Neural cell (in vitro differentiated cells): ENCODE measurements around the gene CACNA1B. TPM values are rescaled to one million over a fixed set of nuclear protein-coding genes. Genes with fewer than 3 reads are reported as not detected.

Experiments used
- H2AFZ ChIP-seq: fragments of 200-600, 300-800 bp; sonication (generic), shearing (Covaris generic); 2 replicates; pipeline ENCODE4 v1.6.0; 2014; ENCODE audit warnings: low read depth, mild to moderate bottlenecking, antibody characterized with exemption, low read length, moderate library complexity
- H3F3A ChIP-seq: fragments of 200-600 bp; shearing (Covaris generic); 2 replicates; pipeline ENCODE4 v1.6.1; 2016; ENCODE audit warnings: mild to moderate bottlenecking, moderate library complexity, mixed read lengths, antibody characterized with exemption, low read length; ENCODE audit not compliant: insufficient read depth, poor library complexity, severe bottlenecking
- H3K27ac ChIP-seq: fragments of 200-600, 300-800 bp; sonication (generic), shearing (Covaris generic); 2 replicates; pipeline ENCODE4 v1.5.1; 2014; ENCODE audit warnings: mild to moderate bottlenecking, low read length, moderate library complexity
- H3K27me3 ChIP-seq: fragments of 300-800, 200-600 bp; sonication (generic), shearing (Covaris generic); 2 replicates; pipeline ENCODE4 v1.6.0; 2014; ENCODE audit warnings: mild to moderate bottlenecking, low read depth, low read length, moderate library complexity; ENCODE audit not compliant: insufficient read depth
- H3K36me3 ChIP-seq: fragments of 300-800, 200-600 bp; sonication (generic), shearing (Covaris generic); 2 replicates; pipeline ENCODE4 v1.5.1; 2014; ENCODE audit warnings: mild to moderate bottlenecking, antibody characterized with exemption, low read length, moderate library complexity; ENCODE audit not compliant: insufficient read depth
- H3K4me2 ChIP-seq: fragments of 300-800, 200-600 bp; sonication (generic), shearing (Covaris generic); 2 replicates; pipeline ENCODE4 v1.6.0; 2014; ENCODE audit warnings: mild to moderate bottlenecking, low read length
- H3K4me3 ChIP-seq: fragments of 300-800, 200-600 bp; sonication (generic), shearing (Covaris generic); 2 replicates; pipeline ENCODE4 v1.5.1; 2014; ENCODE audit warnings: mild to moderate bottlenecking, low read length, moderate library complexity
- H3K79me2 ChIP-seq: fragments of 200-600 bp; shearing (Covaris generic); replicated peaks from 2 replicates; pipeline ENCODE4 v1.6.0; 2014; ENCODE audit warnings: mild to moderate bottlenecking, low read length, moderate library complexity; ENCODE audit not compliant: insufficient read depth
- H3K9ac ChIP-seq: fragments of 300-800, 200-600 bp; sonication (generic), shearing (Covaris generic); 2 replicates; pipeline ENCODE4 v1.6.1; 2016; ENCODE audit warnings: mild to moderate bottlenecking, low read length, mixed read lengths
- H3K9me2 ChIP-seq: fragments of 200-600 bp; shearing (Covaris generic); 2 replicates; pipeline ENCODE4 v1.6.1; 2016; ENCODE audit warnings: mild to moderate bottlenecking, low read length, mixed read lengths; ENCODE audit not compliant: insufficient read depth
- H3K9me3 ChIP-seq: fragments of 200-600, 300-800 bp; sonication (generic), shearing (Covaris generic); 2 replicates; pipeline ENCODE4 v1.6.1; 2016; ENCODE audit warnings: mild to moderate bottlenecking, mixed run types, low read length, moderate library complexity, mixed read lengths
- H4K20me1 ChIP-seq: fragments of 200-600 bp; shearing (Covaris generic); 2 replicates; pipeline ENCODE4 v1.6.1; 2016; ENCODE audit warnings: mild to moderate bottlenecking, mixed run types; ENCODE audit not compliant: insufficient read depth
- EP300 ChIP-seq: fragments of 450-650 bp; conservative IDR thresholded peaks from 2 replicates; pipeline ENCODE4 v1.6.1; 2014; ENCODE audit warnings: antibody characterized with exemption, mild to moderate bottlenecking, moderate library complexity; ENCODE audit not compliant: poor library complexity, severe bottlenecking
- EZH2 ChIP-seq: fragments of 200-600, 300-800 bp; shearing (Covaris generic), sonication (generic); IDR thresholded peaks from 2 replicates; pipeline ENCODE4 v1.6.1; 2014; ENCODE audit warnings: antibody characterized with exemption, low read length, borderline replicate concordance, mild to moderate bottlenecking; ENCODE audit not compliant: insufficient read depth, poor library complexity, severe bottlenecking
- MXI1 ChIP-seq: fragments of 450-650 bp; conservative IDR thresholded peaks from 2 replicates; pipeline ENCODE4 v1.6.1; 2014; ENCODE audit warnings: antibody characterized with exemption, mild to moderate bottlenecking; ENCODE audit not compliant: poor library complexity, severe bottlenecking
- POLR2AphosphoS5 ChIP-seq: IDR thresholded peaks from 2 replicates; pipeline ENCODE4 v1.6.1; 2012
- RAD21 ChIP-seq: fragments of 450-650 bp; conservative IDR thresholded peaks from 2 replicates; pipeline ENCODE4 v1.6.1; 2014; ENCODE audit warnings: antibody characterized with exemption, mild to moderate bottlenecking, moderate library complexity
- SMC3 ChIP-seq: fragments of 450-650 bp; conservative IDR thresholded peaks from 2 replicates; pipeline ENCODE4 v1.6.1; 2014; ENCODE audit warnings: antibody characterized with exemption, mild to moderate bottlenecking, moderate library complexity; ENCODE audit not compliant: poor library complexity
- TAF1 ChIP-seq: IDR thresholded peaks from 2 replicates; pipeline ENCODE4 v1.6.1; 2012; ENCODE audit warnings: low read depth
- polyA plus RNA-seq: library from polyadenylated mRNA; depleted of rRNA; stranded (reverse); fragments of >200 nt; gene quantifications from 2 replicates; pipeline ENCODE4 v1.2.3, GENCODE V29; 2014
- TF ChIP-seq, protein P1 (sequence below): fragments of 450-650 bp; IDR thresholded peaks from 2 replicates; pipeline ENCODE4 v1.5.1; 2014; ENCODE audit warnings: antibody characterized with exemption, mild to moderate bottlenecking, moderate library complexity; ENCODE audit not compliant: poor library complexity, severe bottlenecking
- TF ChIP-seq, protein P2 (sequence below): IDR thresholded peaks from 2 replicates; pipeline ENCODE4 v1.6.1; 2012; ENCODE audit warnings: borderline replicate concordance

The CACNA1B gene
- polyA plus RNA-seq, 1 donor from 2014 or later, result 5.8 TPM

DNA sequence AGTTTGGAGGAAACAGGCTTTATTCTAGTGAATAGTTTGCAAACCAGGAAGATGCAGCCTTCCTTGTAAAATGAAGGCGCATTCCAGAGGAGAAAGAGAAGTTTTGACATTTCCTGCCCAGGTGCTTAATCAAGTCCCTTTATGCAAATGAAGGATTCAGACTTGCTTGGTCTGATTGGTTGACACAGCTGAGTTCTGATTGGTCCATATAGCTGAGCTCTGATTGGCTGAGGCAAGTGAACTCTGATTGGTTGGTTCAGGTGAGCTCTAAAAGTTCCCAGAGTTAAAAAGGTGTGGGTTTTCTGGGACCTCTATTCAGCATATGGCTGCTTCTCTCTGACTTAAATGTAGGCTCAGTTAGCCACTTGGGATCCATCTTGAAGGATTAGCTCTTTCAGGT is 151.0 kb downstream of the CACNA1B start:
- TF ChIP-seq, protein P1, sequence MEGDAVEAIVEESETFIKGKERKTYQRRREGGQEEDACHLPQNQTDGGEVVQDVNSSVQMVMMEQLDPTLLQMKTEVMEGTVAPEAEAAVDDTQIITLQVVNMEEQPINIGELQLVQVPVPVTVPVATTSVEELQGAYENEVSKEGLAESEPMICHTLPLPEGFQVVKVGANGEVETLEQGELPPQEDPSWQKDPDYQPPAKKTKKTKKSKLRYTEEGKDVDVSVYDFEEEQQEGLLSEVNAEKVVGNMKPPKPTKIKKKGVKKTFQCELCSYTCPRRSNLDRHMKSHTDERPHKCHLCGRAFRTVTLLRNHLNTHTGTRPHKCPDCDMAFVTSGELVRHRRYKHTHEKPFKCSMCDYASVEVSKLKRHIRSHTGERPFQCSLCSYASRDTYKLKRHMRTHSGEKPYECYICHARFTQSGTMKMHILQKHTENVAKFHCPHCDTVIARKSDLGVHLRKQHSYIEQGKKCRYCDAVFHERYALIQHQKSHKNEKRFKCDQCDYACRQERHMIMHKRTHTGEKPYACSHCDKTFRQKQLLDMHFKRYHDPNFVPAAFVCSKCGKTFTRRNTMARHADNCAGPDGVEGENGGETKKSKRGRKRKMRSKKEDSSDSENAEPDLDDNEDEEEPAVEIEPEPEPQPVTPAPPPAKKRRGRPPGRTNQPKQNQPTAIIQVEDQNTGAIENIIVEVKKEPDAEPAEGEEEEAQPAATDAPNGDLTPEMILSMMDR, result no peak
- no peak for TF ChIP-seq POLR2AphosphoS5
- no peak for TF ChIP-seq TAF1
- TF ChIP-seq SMC3, result no peak
- TF ChIP-seq, protein P2, sequence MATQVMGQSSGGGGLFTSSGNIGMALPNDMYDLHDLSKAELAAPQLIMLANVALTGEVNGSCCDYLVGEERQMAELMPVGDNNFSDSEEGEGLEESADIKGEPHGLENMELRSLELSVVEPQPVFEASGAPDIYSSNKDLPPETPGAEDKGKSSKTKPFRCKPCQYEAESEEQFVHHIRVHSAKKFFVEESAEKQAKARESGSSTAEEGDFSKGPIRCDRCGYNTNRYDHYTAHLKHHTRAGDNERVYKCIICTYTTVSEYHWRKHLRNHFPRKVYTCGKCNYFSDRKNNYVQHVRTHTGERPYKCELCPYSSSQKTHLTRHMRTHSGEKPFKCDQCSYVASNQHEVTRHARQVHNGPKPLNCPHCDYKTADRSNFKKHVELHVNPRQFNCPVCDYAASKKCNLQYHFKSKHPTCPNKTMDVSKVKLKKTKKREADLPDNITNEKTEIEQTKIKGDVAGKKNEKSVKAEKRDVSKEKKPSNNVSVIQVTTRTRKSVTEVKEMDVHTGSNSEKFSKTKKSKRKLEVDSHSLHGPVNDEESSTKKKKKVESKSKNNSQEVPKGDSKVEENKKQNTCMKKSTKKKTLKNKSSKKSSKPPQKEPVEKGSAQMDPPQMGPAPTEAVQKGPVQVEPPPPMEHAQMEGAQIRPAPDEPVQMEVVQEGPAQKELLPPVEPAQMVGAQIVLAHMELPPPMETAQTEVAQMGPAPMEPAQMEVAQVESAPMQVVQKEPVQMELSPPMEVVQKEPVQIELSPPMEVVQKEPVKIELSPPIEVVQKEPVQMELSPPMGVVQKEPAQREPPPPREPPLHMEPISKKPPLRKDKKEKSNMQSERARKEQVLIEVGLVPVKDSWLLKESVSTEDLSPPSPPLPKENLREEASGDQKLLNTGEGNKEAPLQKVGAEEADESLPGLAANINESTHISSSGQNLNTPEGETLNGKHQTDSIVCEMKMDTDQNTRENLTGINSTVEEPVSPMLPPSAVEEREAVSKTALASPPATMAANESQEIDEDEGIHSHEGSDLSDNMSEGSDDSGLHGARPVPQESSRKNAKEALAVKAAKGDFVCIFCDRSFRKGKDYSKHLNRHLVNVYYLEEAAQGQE, result no peak
- TF ChIP-seq EP300, result no peak
- no peak for TF ChIP-seq RAD21
- no peak for TF ChIP-seq MXI1
- TF ChIP-seq EZH2, result no peak
- H2AFZ ChIP-seq, result no peak overlapping the region
- no peaks in the 10 kb centered on the region for H3F3A ChIP-seq
- H3K4me3 ChIP-seq, result no peak overlapping the region
- H3K9me3 ChIP-seq, result no peaks in the 10 kb centered on the region
- peaks cover 9% of the 10 kb centered on the region for H3K27me3 ChIP-seq
- H3K4me2 ChIP-seq, result no peak overlapping the region
- no peaks in the 10 kb centered on the region for H4K20me1 ChIP-seq
- no peak overlapping the region for H3K9ac ChIP-seq
- no peaks in the 10 kb centered on the region for H3K36me3 ChIP-seq
- H3K9me2 ChIP-seq, result no peaks in the 10 kb centered on the region
- no peak overlapping the region for H3K27ac ChIP-seq
- no peaks in the 10 kb centered on the region for H3K79me2 ChIP-seq

DNA sequence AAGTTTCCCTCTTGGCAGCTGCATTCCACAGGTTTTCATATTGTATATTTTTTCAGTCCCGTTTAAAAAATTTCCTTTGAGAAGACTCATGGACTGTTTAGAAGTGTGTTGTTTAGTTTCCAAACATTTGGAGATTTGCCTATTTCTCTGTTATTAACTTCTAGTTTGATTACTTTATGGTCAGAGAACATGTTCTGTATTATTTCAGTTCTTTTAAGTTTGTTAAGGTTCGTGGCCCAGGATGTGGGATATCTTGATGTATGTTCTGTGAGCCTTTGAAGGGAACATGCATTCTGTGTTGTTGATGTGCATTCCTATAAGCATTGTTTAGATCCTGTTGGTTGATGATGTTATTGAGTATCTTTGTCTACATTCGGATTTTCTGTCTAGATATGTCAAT is 153.6 kb downstream of the CACNA1B start:
- no peak overlapping the region for H3K4me3 ChIP-seq
- no peaks in the 10 kb centered on the region for H3K27me3 ChIP-seq
- no peak overlapping the region for H3K9ac ChIP-seq
- no peak for TF ChIP-seq SMC3
- H2AFZ ChIP-seq, result no peak overlapping the region
- no peaks in the 10 kb centered on the region for H3F3A ChIP-seq
- H3K36me3 ChIP-seq, result no peaks in the 10 kb centered on the region
- H3K4me2 ChIP-seq, result no peak overlapping the region
- no peaks in the 10 kb centered on the region for H4K20me1 ChIP-seq
- no peak overlapping the region for H3K27ac ChIP-seq
- H3K9me3 ChIP-seq, result no peaks in the 10 kb centered on the region
- no peaks in the 10 kb centered on the region for H3K79me2 ChIP-seq
- no peaks in the 10 kb centered on the region for H3K9me2 ChIP-seq

DNA sequence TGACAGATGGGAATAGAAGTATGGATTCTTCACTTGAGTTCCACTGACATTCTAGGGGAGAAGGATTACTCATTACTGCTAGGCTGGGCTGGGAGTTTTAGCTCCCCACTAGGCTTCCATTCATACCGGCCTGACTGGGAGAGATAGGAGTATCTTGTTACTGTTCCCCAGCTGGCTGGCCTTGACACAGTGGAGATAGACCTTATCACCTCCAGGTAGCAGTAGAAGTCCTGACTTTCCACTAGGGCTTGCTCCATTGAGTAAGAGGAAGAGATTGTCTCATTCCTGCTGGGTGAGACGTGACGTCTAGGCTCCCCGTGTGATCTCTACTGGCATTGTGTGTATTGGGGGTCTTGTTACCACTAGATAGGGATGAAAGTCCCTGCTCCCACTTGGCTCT is 156.4 kb downstream of the CACNA1B start:
- no peak overlapping the region for H3K4me3 ChIP-seq
- H3K36me3 ChIP-seq, result no peaks in the 10 kb centered on the region
- H3K9me3 ChIP-seq, result no peaks in the 10 kb centered on the region
- H4K20me1 ChIP-seq, result no peaks in the 10 kb centered on the region
- H3K79me2 ChIP-seq, result no peaks in the 10 kb centered on the region
- H3F3A ChIP-seq, result no peaks in the 10 kb centered on the region
- H2AFZ ChIP-seq, result no peak overlapping the region
- no peak overlapping the region for H3K27ac ChIP-seq
- no peak for TF ChIP-seq RAD21
- TF ChIP-seq, protein P2, result no peak
- TF ChIP-seq EP300, result no peak
- TF ChIP-seq MXI1, result no peak
- TF ChIP-seq SMC3, result no peak
- TF ChIP-seq, protein P1, result no peak
- TF ChIP-seq POLR2AphosphoS5, result no peak
- no peaks in the 10 kb centered on the region for H3K9me2 ChIP-seq
- no peak overlapping the region for H3K9ac ChIP-seq
- H3K4me2 ChIP-seq, result no peak overlapping the region
- no peaks in the 10 kb centered on the region for H3K27me3 ChIP-seq
